HepG2 (cell line): ENCODE measurements around the gene PRR29. TPM values are rescaled to one million over a fixed set of nuclear protein-coding genes. Genes with fewer than 3 reads are reported as not detected.
A peak's percentile ranks its signal among the peaks of the same experiment; 100 is the strongest.

Experiments used
- ATAC-seq: fragments of 200-7000 bp; cut with Tn5 transposase; 3 replicates; pipeline ENCODE4 v1.9.1; 2020; ENCODE audit warnings: mild to moderate bottlenecking, moderate library complexity
- BruUV-seq: library from RNA; stranded (reverse); fragments of 400-500 nt; replicated peaks from 2 replicates; lab custom pipeline; 2021; lab: Mats Ljungman, UMichigan
- CTCF ChIA-PET: fragments of 300-600 bp; formaldehyde crosslinking; extraction: SDS; loops from one replicate; lab custom pipeline; 2021; ENCODE audit warnings: low total read pairs, inconsistent platforms, low intra/inter-chr PET ratio; lab: Yijun Ruan, JAX
- POLR2A ChIA-PET: fragments of 350-600 bp; sonication (Branson Sonifier 250); formaldehyde crosslinking; loops from one replicate; lab custom pipeline; 2020; ENCODE audit warnings: antibody characterized with exemption, inconsistent platforms; lab: Yijun Ruan, JAX
- DNase-seq: peaks from one replicate; pipeline ENCODE4 v3.0.0-alpha.2; 2015; ENCODE audit warnings: low spot score
- FAIRE-seq: peaks from 3 replicates; lab custom pipeline; 2011; peaks lifted over from hg19 to GRCh38; lab: Jason Lieb, UNC
- H2AFZ ChIP-seq: one replicate; pipeline ENCODE4 v1.6.1; 2011; ENCODE audit warnings: low read length, inconsistent platforms
- H3K27ac ChIP-seq: fragments of 300-600 bp; 3 replicates; pipeline ENCODE4 v1.8.0; 2011; ENCODE audit warnings: mixed run types, mild to moderate bottlenecking, mixed read lengths, low read length, inconsistent platforms; ENCODE audit not compliant: insufficient read depth; ENCODE audit errors: extremely low read length
- H3K27me3 ChIP-seq, 2 experiments: fragments of 200-600 bp in 1 of 2; 2 replicates in 1 of 2; 3 replicates in 1 of 2; pipeline versions ENCODE4 v1.6.0 to v1.8.0; 2011; ENCODE audit warnings: low read length in 2 of 2, mild to moderate bottlenecking in 2 of 2, moderate library complexity in 2 of 2, inconsistent platforms in 1 of 2; ENCODE audit not compliant: insufficient read depth in 2 of 2, control insufficient read depth in 1 of 2
- H3K36me3 ChIP-seq, 2 experiments: fragments of 200-600 bp in 1 of 2; replicated peaks in 1 of 2; 2 replicates in 1 of 2; 3 replicates in 1 of 2; pipeline versions ENCODE4 v1.5.1 to v1.8.0; 2011; ENCODE audit warnings: low read length in 2 of 2, inconsistent platforms in 1 of 2; ENCODE audit not compliant: insufficient read depth in 2 of 2, control insufficient read depth in 1 of 2
- H3K4me1 ChIP-seq: 2 replicates; pipeline ENCODE4 v1.5.1; 2012; ENCODE audit warnings: low read length, inconsistent platforms; ENCODE audit not compliant: insufficient read depth
- H3K4me2 ChIP-seq: 2 replicates; pipeline ENCODE4 v1.6.0; 2011; ENCODE audit warnings: low read depth, low read length, inconsistent platforms
- H3K4me3 ChIP-seq, 3 experiments: fragments of 200-600 bp in 1 of 3; sonication (generic), shearing (Covaris generic) in 1 of 3; replicated peaks in 1 of 3; 2 replicates each; pipeline ENCODE4 v1.5.1; 2011 to 2016; ENCODE audit warnings: low read length in 3 of 3, inconsistent platforms in 2 of 3, low read depth in 2 of 3, mild to moderate bottlenecking in 2 of 3, control low read depth in 1 of 3, mixed read lengths in 1 of 3; ENCODE audit not compliant: insufficient read depth in 1 of 3
- H3K79me2 ChIP-seq: one replicate; pipeline ENCODE4 v1.6.1; 2011; ENCODE audit warnings: low read length, inconsistent platforms; ENCODE audit not compliant: insufficient read depth
- H3K9ac ChIP-seq: 2 replicates; pipeline ENCODE4 v1.6.0; 2011; ENCODE audit warnings: mild to moderate bottlenecking, low read depth, low read length, inconsistent platforms; ENCODE audit not compliant: insufficient read depth
- H3K9me3 ChIP-seq: 2 replicates; pipeline ENCODE4 v1.5.1; 2012; ENCODE audit warnings: mild to moderate bottlenecking, low read length
- H4K20me1 ChIP-seq: 2 replicates; pipeline ENCODE4 v1.6.0; 2011; ENCODE audit warnings: inconsistent platforms, mild to moderate bottlenecking, low read length, moderate library complexity; ENCODE audit not compliant: insufficient read depth
- HMG20B ChIP-seq: conservative IDR thresholded peaks from 2 replicates; pipeline ENCODE4 v1.6.1; 2016; ENCODE audit warnings: missing genetic modification reagents, missing compliant biosample characterization
- RCOR2 ChIP-seq: IDR thresholded peaks from 2 replicates; pipeline ENCODE4 v1.6.1; 2016; ENCODE audit warnings: missing biosample characterization, missing genetic modification reagents
- TAF1 ChIP-seq: sonication (generic); formaldehyde crosslinking; IDR thresholded peaks from 2 replicates; pipeline ENCODE4 v1.4.0; 2020; ENCODE audit warnings: missing genetic modification reagents
- TFDP1 ChIP-seq: IDR thresholded peaks from 2 replicates; pipeline ENCODE4 v1.6.1; 2016; ENCODE audit warnings: missing compliant biosample characterization, missing genetic modification reagents, borderline replicate concordance
- THAP9 ChIP-seq: sonication (generic); formaldehyde crosslinking; IDR thresholded peaks from 2 replicates; pipeline ENCODE4; 2020; ENCODE audit warnings: missing genetic modification reagents, mild to moderate bottlenecking, borderline replicate concordance
- USF2 ChIP-seq, 2 experiments: sonication (generic) in 1 of 2; formaldehyde crosslinking in 1 of 2; IDR thresholded peaks; 2 replicates each; pipeline versions ENCODE4 v1.5.1 to v1.6.1; 2011 to 2020; ENCODE audit warnings: borderline replicate concordance in 1 of 2, low read depth in 1 of 2, low read length in 1 of 2, mild to moderate bottlenecking in 1 of 2, missing genetic modification reagents in 1 of 2, moderate library complexity in 1 of 2
- ZC3H13 ChIP-seq: sonication (generic); formaldehyde crosslinking; IDR thresholded peaks from 2 replicates; pipeline ENCODE4 v1.8.1; 2023; ENCODE audit warnings: mild to moderate bottlenecking, missing genetic modification reagents, moderate library complexity
- ZNF33B ChIP-seq: sonication (generic); formaldehyde crosslinking; IDR thresholded peaks from 2 replicates; pipeline ENCODE4 v1.5.1; 2020; ENCODE audit warnings: mild to moderate bottlenecking, missing genetic modification reagents
- ZNF563 ChIP-seq: sonication (generic); formaldehyde crosslinking; IDR thresholded peaks from 2 replicates; pipeline ENCODE4 v1.8.0; 2022; ENCODE audit warnings: mild to moderate bottlenecking, moderate library complexity, missing genetic modification reagents
- ZNF572 ChIP-seq: sonication (generic); formaldehyde crosslinking; IDR thresholded peaks from 2 replicates; pipeline ENCODE4 v1.5.1; 2020; ENCODE audit warnings: mild to moderate bottlenecking, missing genetic modification reagents
- ZNF850 ChIP-seq: sonication (generic); formaldehyde crosslinking; conservative IDR thresholded peaks from 2 replicates; pipeline ENCODE4 v1.9.0; 2021; ENCODE audit warnings: mild to moderate bottlenecking, missing genetic modification reagents
- WGBS: methylation state at CpG from one replicate; pipeline ENCODE4 v1.1.6; 2017; ENCODE audit warnings: low lambda C conversion rate; 5-methylcytosine and 5-hydroxymethylcytosine counted together
- in situ Hi-C: cut with HindIII; loops from 2 replicates; pipeline ENCODE4 v1.10.0; 2017; ENCODE audit warnings: low pct_unique_long_range_greater_than_20kb; ENCODE audit not compliant: extremely low pct_ligation_motif_present
- intact Hi-C: fragments of 100-400 bp; cut with micrococcal nuclease; formaldehyde crosslinking; loops from one replicate; pipeline ENCODE4 v1.10.0; 2022; ENCODE audit not compliant: unreplicated experiment
- polyA plus RNA-seq, 8 experiments: library from polyadenylated mRNA; depleted of rRNA in 3 of 8; stranded (reverse) in 7 of 8; unstranded in 1 of 8; fragments of >200 nt; fragmentation: Illumina TruSeq in 4 of 8; extraction: Trizol in 4 of 8; gene quantifications; 2 replicates each; pipeline versions ENCODE4 v1.2.1 to v1.2.3, GENCODE V29; 2011 to 2016; ENCODE audit warnings: low read depth in 4 of 8, missing spikeins in 1 of 8, mixed read lengths in 1 of 8; ENCODE audit not compliant: insufficient read depth in 1 of 8
- total RNA-seq, 5 experiments: library from RNA; depleted of rRNA; stranded (reverse); fragments of >200 nt; fragmentation: Illumina TruSeq; extraction: Trizol; gene quantifications; 2 replicates each; pipeline ENCODE4 v1.2.3, GENCODE V29; 2016; ENCODE audit warnings: low read depth in 1 of 5
- TF ChIP-seq, protein P1 (sequence below): sonication (generic); formaldehyde crosslinking; IDR thresholded peaks from 2 replicates; pipeline ENCODE4 v1.5.0; 2020; ENCODE audit warnings: missing genetic modification reagents, mild to moderate bottlenecking, borderline replicate concordance
- TF ChIP-seq, protein P2 (sequence below): sonication (generic); formaldehyde crosslinking; IDR thresholded peaks from 2 replicates; pipeline ENCODE4 v1.4.0; 2020; ENCODE audit warnings: missing genetic modification reagents, borderline replicate concordance

Gene PRR29
- total and polyA plus RNA-seq, 2 of the 13 experiments (the other 11 are each of a cell fraction or from before 2014, with no cell fraction given), result 0.07 to 0.20 TPM

DNA sequence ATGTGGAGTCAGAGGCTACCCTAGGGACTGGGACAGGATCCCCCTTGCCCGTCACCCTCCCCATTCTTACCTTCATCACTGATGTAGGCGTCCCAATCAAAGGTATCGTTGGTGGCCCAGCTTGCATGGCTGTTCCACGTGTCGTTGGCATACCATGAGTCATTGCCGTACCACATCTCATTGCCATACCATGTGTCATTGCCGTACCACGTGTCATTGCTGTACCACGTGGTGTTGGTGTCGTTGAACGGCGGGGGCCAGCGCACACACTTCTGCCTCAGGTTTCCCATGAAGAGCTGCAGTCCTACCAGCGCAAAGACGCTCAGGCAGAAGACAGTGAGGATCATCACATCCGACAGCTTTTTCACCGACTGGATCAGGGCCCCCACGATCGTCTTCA is 30.2 kb upstream of the PRR29 start:
- ATAC-seq (no peak), FAIRE-seq (no peak), DNase-seq (no peak)
- intact Hi-C loops (no loop called here), in situ Hi-C loops (no loop called here)
- Histone ChIP-seq H3K4me2 (no peak overlapping the region), H3K27me3 (peaks cover 5 to 25% of the 10 kb centered on the region in 2 experiments; a peak in 4 of 5 replicates), H3K4me3 (no peak overlapping the region), H3K79me2 (no peaks in the 10 kb centered on the region), H3K27ac (no peak overlapping the region), H2AFZ (no peak overlapping the region), H4K20me1 (no peaks in the 10 kb centered on the region), H3K4me1 (no peaks in the 10 kb centered on the region), H3K9ac (no peak overlapping the region), H3K9me3 (no peaks in the 10 kb centered on the region), H3K36me3 (no peaks in the 10 kb centered on the region)
- 55% methylated on average over 19 of the region's 19 CpGs for WGBS
- ChIA-PET POLR2A (no interaction called here), CTCF (no interaction called here)
- no TSS peak for BruUV-seq
- no peak for TF ChIP-seq ZNF572 (CRISPR knock-in tag)
- TF ChIP-seq, protein P1, sequence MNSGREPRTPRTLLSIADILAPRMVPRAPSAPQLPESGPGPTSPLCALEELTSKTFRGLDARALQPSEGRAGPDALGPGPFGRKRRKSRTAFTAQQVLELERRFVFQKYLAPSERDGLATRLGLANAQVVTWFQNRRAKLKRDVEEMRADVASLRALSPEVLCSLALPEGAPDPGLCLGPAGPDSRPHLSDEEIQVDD, result no peak
- peak; percentile 90 for TF ChIP-seq USF2 (IDR thresholded peaks at IDR 0.05; ENCODE audit: low read depth, low read length)
- TF ChIP-seq USF2 (CRISPR knock-in tag; IDR thresholded peaks at IDR 0.05; ENCODE audit: borderline replicate concordance), result no peak
- TF ChIP-seq TAF1 (CRISPR knock-in tag), result no peak
- TF ChIP-seq ZC3H13 (CRISPR knock-in tag), result no peak
- TF ChIP-seq ZNF850 (CRISPR knock-in tag), result no peak
- TF ChIP-seq, protein P2, sequence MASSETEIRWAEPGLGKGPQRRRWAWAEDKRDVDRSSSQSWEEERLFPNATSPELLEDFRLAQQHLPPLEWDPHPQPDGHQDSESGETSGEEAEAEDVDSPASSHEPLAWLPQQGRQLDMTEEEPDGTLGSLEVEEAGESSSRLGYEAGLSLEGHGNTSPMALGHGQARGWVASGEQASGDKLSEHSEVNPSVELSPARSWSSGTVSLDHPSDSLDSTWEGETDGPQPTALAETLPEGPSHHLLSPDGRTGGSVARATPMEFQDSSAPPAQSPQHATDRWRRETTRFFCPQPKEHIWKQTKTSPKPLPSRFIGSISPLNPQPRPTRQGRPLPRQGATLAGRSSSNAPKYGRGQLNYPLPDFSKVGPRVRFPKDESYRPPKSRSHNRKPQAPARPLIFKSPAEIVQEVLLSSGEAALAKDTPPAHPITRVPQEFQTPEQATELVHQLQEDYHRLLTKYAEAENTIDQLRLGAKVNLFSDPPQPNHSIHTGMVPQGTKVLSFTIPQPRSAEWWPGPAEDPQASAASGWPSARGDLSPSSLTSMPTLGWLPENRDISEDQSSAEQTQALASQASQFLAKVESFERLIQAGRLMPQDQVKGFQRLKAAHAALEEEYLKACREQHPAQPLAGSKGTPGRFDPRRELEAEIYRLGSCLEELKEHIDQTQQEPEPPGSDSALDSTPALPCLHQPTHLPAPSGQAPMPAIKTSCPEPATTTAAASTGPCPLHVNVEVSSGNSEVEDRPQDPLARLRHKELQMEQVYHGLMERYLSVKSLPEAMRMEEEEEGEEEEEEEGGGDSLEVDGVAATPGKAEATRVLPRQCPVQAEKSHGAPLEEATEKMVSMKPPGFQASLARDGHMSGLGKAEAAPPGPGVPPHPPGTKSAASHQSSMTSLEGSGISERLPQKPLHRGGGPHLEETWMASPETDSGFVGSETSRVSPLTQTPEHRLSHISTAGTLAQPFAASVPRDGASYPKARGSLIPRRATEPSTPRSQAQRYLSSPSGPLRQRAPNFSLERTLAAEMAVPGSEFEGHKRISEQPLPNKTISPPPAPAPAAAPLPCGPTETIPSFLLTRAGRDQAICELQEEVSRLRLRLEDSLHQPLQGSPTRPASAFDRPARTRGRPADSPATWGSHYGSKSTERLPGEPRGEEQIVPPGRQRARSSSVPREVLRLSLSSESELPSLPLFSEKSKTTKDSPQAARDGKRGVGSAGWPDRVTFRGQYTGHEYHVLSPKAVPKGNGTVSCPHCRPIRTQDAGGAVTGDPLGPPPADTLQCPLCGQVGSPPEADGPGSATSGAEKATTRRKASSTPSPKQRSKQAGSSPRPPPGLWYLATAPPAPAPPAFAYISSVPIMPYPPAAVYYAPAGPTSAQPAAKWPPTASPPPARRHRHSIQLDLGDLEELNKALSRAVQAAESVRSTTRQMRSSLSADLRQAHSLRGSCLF, result no peak
- no peak for TF ChIP-seq ZNF563 (CRISPR knock-in tag)
- TF ChIP-seq ZNF33B (CRISPR knock-in tag), result no peak
- no peak for TF ChIP-seq HMG20B (CRISPR knock-in tag)
- no peak for TF ChIP-seq THAP9 (CRISPR knock-in tag)
- no peak for TF ChIP-seq TFDP1
- no peak for TF ChIP-seq RCOR2 (CRISPR knock-in tag)
